ACC112 (cell line): ENCODE measurements around the gene HMOX1.
"Not testable (repeated sequence)": the region's sequence is repeated elsewhere in the genome, so short reads cannot be mapped to it uniquely, and the experiment has no call there.

ENCODE experiments used
- H2AFZ ChIP-seq: fragments of 200-600 bp; sonication (generic); one replicate; pipeline ENCODE4 v1.6.0; 2017; ENCODE audit warnings: antibody characterized with exemption, low read length; ENCODE audit not compliant: unreplicated experiment
- H3K27ac ChIP-seq: fragments of 200-600 bp; sonication (generic); 2 replicates; pipeline ENCODE4 v1.5.1; 2014; ENCODE audit warnings: low read depth, mild to moderate bottlenecking, antibody characterized with exemption, low read length, moderate library complexity
- H3K27me3 ChIP-seq: fragments of 200-600 bp; sonication (generic); 2 replicates; pipeline ENCODE4 v1.6.1; 2014; ENCODE audit warnings: mild to moderate bottlenecking, antibody characterized with exemption, low read length, moderate library complexity, mixed read lengths; ENCODE audit not compliant: insufficient read depth
- H3K36me3 ChIP-seq: fragments of 200-600 bp; sonication (generic); 2 replicates; pipeline ENCODE4 v1.6.1; 2016; ENCODE audit warnings: mild to moderate bottlenecking, antibody characterized with exemption, low read length, moderate library complexity, mixed read lengths; ENCODE audit not compliant: insufficient read depth
- H3K4me1 ChIP-seq: fragments of 200-600 bp; sonication (generic); one replicate; pipeline ENCODE4 v1.6.1; 2016; ENCODE audit warnings: low read length, mixed read lengths; ENCODE audit not compliant: insufficient read depth, unreplicated experiment, control insufficient read depth
- H3K4me3 ChIP-seq: fragments of 200-600 bp; sonication (generic); 2 replicates; pipeline ENCODE4 v1.5.1; 2014; ENCODE audit warnings: mild to moderate bottlenecking, low read depth, low read length
- H3K79me2 ChIP-seq: fragments of 200-600 bp; sonication (generic); one replicate; pipeline ENCODE4 v1.6.0; 2016; ENCODE audit warnings: low read length; ENCODE audit not compliant: control insufficient read depth, unreplicated experiment, insufficient read depth

The HMOX1 gene

DNA sequence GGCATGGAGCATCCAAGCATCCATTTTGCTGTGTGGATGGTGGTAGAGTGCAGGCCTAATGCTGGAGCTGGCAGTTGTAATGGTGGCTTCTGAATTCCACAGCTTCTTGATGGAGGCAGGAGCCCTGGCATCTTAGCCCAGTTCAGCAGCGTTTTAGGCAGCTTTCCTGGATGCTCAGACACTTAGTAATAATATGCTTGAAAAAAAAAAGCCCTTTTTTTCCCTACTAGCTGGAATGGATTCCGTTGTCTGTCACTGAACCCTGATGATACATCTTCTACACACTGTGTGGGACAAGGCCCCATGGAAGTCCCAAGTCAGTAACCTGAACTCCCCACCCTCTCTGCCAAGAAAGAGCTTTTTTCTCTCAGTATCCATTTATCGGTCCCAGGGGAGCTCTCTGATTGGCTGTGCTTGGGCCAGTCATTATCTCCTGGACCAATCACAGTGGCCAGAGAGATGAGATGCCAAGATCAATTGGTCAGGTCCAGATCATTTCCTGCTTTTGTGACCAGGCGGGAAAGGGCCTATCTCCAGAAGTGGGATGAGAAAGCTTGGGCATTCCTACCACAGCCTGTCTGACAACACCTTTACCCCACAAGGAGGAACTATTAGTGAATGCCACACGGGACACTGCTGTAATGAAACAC, 53.3 kb downstream of the HMOX1 start:
- Histone ChIP-seq H3K4me1 (no peaks in the 10 kb centered on the region), H3K36me3 (peaks cover 15% of the 10 kb centered on the region), H3K27ac (no peak overlapping the region), H3K79me2 (no peaks in the 10 kb centered on the region), H3K4me3 (no peak overlapping the region), H2AFZ (no peak overlapping the region), H3K27me3 (no peaks in the 10 kb centered on the region)

DNA sequence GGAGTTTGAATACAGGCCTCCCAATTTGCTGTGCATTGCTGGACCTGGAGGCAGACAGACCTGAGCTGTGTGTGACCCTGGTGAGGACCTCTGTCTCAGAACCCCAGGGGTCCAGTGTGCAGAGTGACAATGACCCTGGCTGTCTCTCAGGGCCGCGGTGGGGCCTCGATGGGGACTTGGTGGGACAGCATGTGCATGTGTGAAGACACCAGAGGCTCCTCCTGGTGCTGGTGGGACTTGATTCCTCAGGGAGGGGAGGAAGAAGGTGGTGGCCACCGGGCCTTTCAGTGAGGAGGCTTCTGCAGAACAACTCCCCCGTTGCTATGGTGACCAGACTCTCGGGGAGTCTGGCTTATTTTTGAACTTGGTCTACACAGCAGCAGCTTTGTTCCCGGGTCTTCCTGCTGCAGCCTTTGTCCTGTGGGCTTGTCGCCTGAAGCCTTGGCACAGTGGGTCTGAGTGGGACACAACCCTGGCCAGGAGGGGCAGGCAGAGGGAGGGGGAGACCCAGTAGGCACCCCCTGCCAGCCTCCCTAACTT, 54.4 kb downstream of the HMOX1 start:
- no peak overlapping the region for H3K4me3 ChIP-seq
- H3K27ac ChIP-seq = no peak overlapping the region
- H3K79me2 ChIP-seq = no peaks in the 10 kb centered on the region
- H3K36me3 ChIP-seq = peaks cover 15% of the 10 kb centered on the region
- H2AFZ ChIP-seq = no peak overlapping the region
- no peaks in the 10 kb centered on the region for H3K4me1 ChIP-seq
- H3K27me3 ChIP-seq = no peaks in the 10 kb centered on the region

DNA sequence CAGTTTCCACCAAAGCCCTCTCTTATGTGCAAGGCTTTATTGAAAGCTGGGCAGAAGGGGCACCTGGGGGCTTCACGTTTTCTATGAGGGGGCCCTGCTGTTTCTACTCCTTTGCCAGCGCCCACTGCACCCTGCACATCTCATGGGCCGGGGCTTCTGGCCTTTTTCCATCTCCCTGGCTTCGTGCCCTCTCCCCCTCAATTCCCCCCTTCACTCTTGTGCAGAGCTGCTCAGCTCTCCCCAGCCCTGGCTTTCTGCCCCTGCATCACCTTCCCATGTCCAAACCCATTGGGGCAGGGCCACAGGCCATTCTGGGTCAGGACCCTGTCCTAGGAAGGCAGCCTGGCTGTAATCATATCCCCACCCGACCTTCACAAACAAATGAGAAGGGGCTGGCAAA, 55.5 kb downstream of the HMOX1 start:
- Histone ChIP-seq H3K79me2 (no peaks in the 10 kb centered on the region), H3K4me1 (no peaks in the 10 kb centered on the region), H3K27ac (no peak overlapping the region), H3K36me3 (peaks cover 15% of the 10 kb centered on the region), H3K4me3 (no peak overlapping the region), H2AFZ (no peak overlapping the region), H3K27me3 (no peaks in the 10 kb centered on the region)

DNA sequence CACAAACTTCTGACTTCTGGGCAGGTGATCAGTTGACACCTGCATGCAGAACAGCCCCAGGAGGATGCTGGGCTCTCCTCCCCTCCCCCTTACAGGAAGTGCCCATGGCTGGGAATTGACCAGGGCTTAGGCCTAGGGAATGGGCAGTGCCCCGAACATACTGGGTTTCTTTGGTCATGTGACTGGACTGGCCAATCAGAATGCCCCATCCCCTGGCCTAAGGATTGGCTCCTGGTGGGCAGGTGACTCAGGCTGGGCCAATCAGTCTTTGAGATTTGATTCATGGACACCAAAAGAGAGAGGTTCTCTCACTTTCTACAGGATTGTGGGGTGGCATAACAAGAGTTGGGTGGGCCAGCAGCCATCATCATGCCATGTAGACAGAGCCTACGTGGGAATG, 56.2 kb downstream of the HMOX1 start:
- H3K27ac ChIP-seq = no peak overlapping the region
- H2AFZ ChIP-seq = no peak overlapping the region
- H3K36me3 ChIP-seq = peaks cover 13% of the 10 kb centered on the region
- H3K4me1 ChIP-seq = no peaks in the 10 kb centered on the region
- H3K4me3 ChIP-seq = no peak overlapping the region
- no peaks in the 10 kb centered on the region for H3K79me2 ChIP-seq
- H3K27me3 ChIP-seq = no peaks in the 10 kb centered on the region

DNA sequence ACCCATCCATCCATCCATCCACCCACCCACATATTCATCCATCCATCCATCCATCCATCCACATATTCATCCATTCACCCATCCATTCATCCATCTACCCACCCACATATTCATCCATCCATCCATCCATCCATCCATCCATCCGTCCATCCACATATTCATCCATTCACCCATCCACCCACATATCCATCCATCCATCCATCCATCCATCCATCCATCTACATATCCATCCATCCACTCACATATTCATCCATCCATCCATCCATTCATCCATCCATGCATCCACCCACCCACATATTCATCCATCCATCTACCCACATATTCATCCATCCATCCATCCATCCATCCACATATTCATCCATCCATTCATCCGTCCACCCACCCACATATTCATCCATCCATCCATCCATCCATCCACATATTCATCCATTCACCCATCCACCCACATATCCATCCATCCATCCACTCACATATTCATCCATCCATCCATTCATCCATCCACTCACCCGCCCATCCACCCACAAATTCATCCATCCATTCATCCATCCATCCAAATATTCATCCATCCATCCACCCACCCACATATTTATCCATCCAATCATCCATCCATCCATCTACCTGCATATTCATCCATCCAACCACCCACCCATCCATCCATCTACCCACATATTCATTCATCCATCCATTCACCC, 57.9 kb downstream of the HMOX1 start:
- not testable (repeated sequence) for H2AFZ ChIP-seq, H3K79me2 ChIP-seq, H3K27ac ChIP-seq, H3K4me3 ChIP-seq, H3K36me3 ChIP-seq, H3K27me3 ChIP-seq, H3K4me1 ChIP-seq

DNA sequence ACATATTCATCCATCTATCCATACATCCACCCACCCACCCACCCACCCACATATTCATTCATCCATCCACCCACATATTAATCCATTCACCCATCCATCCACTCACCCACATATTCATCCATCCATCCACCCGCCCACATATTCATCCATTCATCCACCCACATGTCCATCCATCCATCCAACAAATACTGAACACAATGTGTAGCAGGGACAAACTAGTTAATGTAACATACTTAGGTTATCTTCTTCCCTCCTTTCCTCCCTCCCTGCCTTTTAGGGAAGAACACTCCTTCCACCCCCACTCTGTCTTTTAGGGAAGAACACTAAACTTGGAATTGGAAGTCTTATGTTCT, 58.4 kb downstream of the HMOX1 start:
- Histone ChIP-seq H3K4me3 (no peak overlapping the region), H3K79me2 (no peaks in the 10 kb centered on the region)

DNA sequence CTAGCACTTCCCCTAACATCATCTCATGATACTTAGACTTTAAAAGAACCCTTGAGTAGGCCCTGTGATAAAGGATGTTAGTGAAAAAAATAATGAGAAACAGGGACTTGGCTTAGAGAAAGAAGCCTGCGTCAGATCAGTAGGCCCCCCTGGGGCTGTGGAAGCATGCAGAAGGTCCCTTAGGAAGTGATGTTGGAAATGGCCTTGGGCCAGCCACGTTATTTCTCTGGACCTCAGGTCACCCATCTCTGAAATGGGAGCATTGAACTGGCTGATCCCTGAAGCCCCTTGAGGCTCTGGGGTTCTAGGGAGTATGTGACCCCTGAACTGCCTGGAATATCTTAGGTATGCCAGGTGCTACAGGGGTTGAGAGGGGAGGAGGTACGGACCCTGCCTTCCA, 59.2 kb downstream of the HMOX1 start:
- H3K4me3 ChIP-seq = no peak overlapping the region
- no peak overlapping the region for H2AFZ ChIP-seq
- no peaks in the 10 kb centered on the region for H3K36me3 ChIP-seq
- no peaks in the 10 kb centered on the region for H3K4me1 ChIP-seq
- no peaks in the 10 kb centered on the region for H3K79me2 ChIP-seq
- H3K27me3 ChIP-seq = no peaks in the 10 kb centered on the region
- H3K27ac ChIP-seq = no peak overlapping the region

More for the DNA sequence above, 58.4 kb downstream of the HMOX1 start:
- no peaks in the 10 kb centered on the region for H3K4me1 ChIP-seq
- no peaks in the 10 kb centered on the region for H3K36me3 ChIP-seq
- no peaks in the 10 kb centered on the region for H3K27me3 ChIP-seq
- no peak overlapping the region for H3K27ac ChIP-seq
- no peak overlapping the region for H2AFZ ChIP-seq

DNA sequence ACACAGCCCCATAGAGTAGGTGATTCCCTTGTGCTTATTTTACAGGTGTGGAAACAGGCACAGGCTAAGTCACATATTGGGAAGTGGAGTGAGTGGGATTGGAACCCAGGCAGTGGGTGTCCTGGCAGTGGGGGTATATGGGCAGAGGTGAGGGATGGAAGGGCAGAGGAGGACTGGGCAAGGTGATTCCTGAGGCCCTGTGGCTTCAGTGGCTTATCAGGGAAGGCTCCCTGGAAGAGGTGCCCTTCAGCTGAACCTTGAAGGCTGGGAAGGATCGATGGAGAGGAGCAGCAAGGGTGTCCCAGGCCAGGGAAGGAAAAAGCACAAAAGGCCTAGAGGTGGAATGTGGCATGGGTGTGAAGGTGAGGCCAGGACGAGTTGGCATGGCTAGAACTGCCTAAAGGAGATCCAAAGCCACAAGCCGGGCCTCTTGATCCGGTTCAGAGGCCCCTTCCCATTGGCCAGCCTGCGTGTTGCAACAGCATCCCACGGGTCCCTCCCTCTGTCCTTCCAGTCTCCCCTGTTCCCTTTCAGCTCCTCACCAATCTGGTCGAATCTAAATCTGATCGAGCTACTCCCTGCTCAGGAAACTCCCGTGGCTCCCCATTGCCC, 60.7 kb downstream of the HMOX1 start:
- no peak overlapping the region for H2AFZ ChIP-seq
- no peaks in the 10 kb centered on the region for H3K27me3 ChIP-seq
- H3K27ac ChIP-seq = no peak overlapping the region
- no peaks in the 10 kb centered on the region for H3K79me2 ChIP-seq
- H3K4me1 ChIP-seq = peaks cover 10% of the 10 kb centered on the region
- H3K4me3 ChIP-seq = no peak overlapping the region
- no peaks in the 10 kb centered on the region for H3K36me3 ChIP-seq

DNA sequence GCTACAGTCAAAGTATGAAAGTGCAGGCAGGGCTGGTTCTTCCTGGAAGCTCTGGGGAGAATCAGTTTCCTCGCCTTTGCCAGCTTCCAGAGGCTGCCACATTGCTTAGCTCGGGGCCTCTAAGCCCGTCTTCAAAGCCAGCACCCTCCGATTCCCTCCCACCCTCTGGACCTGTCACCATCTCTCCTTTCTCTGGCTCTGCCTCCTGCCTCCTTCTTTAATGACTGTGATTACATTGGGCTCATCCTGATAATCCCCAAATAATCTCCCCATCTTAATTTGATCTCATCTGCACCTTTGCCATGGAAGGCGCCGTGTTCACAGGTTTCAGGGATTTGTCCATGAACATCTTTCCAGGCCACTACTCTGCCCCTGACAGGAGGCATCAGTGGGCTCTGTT, 61.6 kb downstream of the HMOX1 start:
- Histone ChIP-seq H3K27ac (no peak overlapping the region), H3K4me1 (peaks cover 15% of the 10 kb centered on the region)

DNA sequence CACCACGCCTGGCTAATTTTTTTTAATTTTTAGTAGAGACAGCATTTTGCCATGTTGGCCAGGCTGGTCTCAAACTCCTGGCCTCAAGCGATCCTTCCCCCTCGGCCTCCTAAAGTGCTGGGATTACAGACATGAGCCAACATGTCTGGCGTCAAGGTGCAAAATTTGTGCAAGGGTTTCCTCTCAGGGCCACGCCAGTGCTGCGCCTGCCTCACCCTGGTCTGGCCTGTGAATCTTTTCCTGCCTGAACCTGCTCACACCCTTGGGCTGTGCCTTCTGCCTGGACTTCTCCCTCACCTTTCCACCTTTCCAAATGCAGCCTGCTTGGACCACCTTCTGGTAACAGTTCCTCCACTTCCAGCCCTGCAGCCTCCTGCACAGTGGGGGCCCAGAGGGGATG, 62.4 kb downstream of the HMOX1 start:
- H3K36me3 ChIP-seq = no peaks in the 10 kb centered on the region
- peaks cover 15% of the 10 kb centered on the region for H3K4me1 ChIP-seq
- no peak overlapping the region for H2AFZ ChIP-seq
- H3K27me3 ChIP-seq = no peaks in the 10 kb centered on the region
- no peak overlapping the region for H3K4me3 ChIP-seq
- H3K79me2 ChIP-seq = no peaks in the 10 kb centered on the region
- H3K27ac ChIP-seq = no peak overlapping the region

More for the DNA sequence above, 61.6 kb downstream of the HMOX1 start:
- H3K27me3 ChIP-seq = no peaks in the 10 kb centered on the region
- H3K4me3 ChIP-seq = no peak overlapping the region
- H2AFZ ChIP-seq = no peak overlapping the region
- no peaks in the 10 kb centered on the region for H3K36me3 ChIP-seq
- no peaks in the 10 kb centered on the region for H3K79me2 ChIP-seq
